H1 (cell line): ENCODE results near the gene PREB. TPM values are rescaled to one million over a fixed set of nuclear protein-coding genes. Genes with fewer than 3 reads are reported as not detected.

Experiments
- CTCF ChIA-PET: fragments of 300-600 bp; sonication (Branson Sonifier 250); formaldehyde crosslinking; loops from one replicate; lab custom pipeline; 2021; ENCODE audit not compliant: partially characterized antibody; lab: Charles Lee
- POLR2A ChIA-PET: fragments of 300-600 bp; sonication (Branson Sonifier 250); formaldehyde crosslinking; loops from one replicate; lab custom pipeline; 2021; ENCODE audit warnings: inconsistent platforms; ENCODE audit not compliant: partially characterized antibody; lab: Charles Lee
- DNase-seq, 2 experiments: peaks; one replicate each; pipeline versions ENCODE4 v3.0.0 to v3.0.0-alpha.2; 2010 to 2022; ENCODE audit warnings: low spot score in 2 of 2, low read depth in 1 of 2, mixed read lengths in 1 of 2
- FAIRE-seq: peaks from 2 replicates; lab custom pipeline; 2011; peaks lifted over from hg19 to GRCh38; lab: Jason Lieb, UNC
- H2AFZ ChIP-seq: 2 replicates; pipeline ENCODE4 v1.8.1; 2012; ENCODE audit warnings: low read length, inconsistent platforms
- H2AK5ac ChIP-seq: 2 replicates; pipeline ENCODE4 v1.6.1; 2013; ENCODE audit warnings: low read depth, low read length
- H2BK120ac ChIP-seq: replicated peaks from 2 replicates; pipeline ENCODE3; 2013; ENCODE audit warnings: low read depth, low read length, inconsistent platforms
- H2BK12ac ChIP-seq: 2 replicates; pipeline ENCODE4 v1.6.1; 2013; ENCODE audit warnings: low read depth, low read length
- H2BK15ac ChIP-seq: 2 replicates; pipeline ENCODE4 v1.6.1; 2013; ENCODE audit warnings: low read length
- H2BK20ac ChIP-seq: 2 replicates; pipeline ENCODE4 v1.6.1; 2013; ENCODE audit warnings: low read length
- H2BK5ac ChIP-seq: 2 replicates; pipeline ENCODE4 v1.6.1; 2013; ENCODE audit warnings: low read depth, low read length
- H3K14ac ChIP-seq: 2 replicates; pipeline ENCODE4 v1.6.1; 2013; ENCODE audit warnings: inconsistent platforms; ENCODE audit not compliant: insufficient read length
- H3K18ac ChIP-seq: 2 replicates; pipeline ENCODE4 v1.6.1; 2013; ENCODE audit warnings: low read length; ENCODE audit errors: extremely low read depth
- H3K23ac ChIP-seq: 2 replicates; pipeline ENCODE4 v1.6.1; 2013; ENCODE audit warnings: inconsistent platforms; ENCODE audit not compliant: insufficient read length
- H3K23me2 ChIP-seq: 2 replicates; pipeline ENCODE4 v1.6.1; 2013; ENCODE audit warnings: low read depth, low read length
- H3K27ac ChIP-seq: 2 replicates; pipeline ENCODE4 v1.6.1; 2011; ENCODE audit warnings: low read depth, low read length, inconsistent platforms
- H3K27me3 ChIP-seq, 4 experiments: replicated peaks in 1 of 4; 1 replicate in 1 of 4; 2 replicates in 3 of 4; pipeline versions ENCODE4 v1.6.1 to v1.8.1; 2011 to 2013; ENCODE audit warnings: low read length in 3 of 4, mild to moderate bottlenecking in 3 of 4, inconsistent platforms in 2 of 4, mixed read lengths in 2 of 4, moderate library complexity in 1 of 4; ENCODE audit not compliant: control insufficient read depth in 3 of 4, insufficient read depth in 3 of 4; ENCODE audit errors: extremely low read depth in 1 of 4
- H3K36me3 ChIP-seq, 4 experiments: 2 replicates each; pipeline versions ENCODE4 v1.6.1 to v1.8.1; 2011 to 2013; ENCODE audit warnings: mild to moderate bottlenecking in 4 of 4, low read length in 3 of 4, moderate library complexity in 2 of 4, control low read depth in 1 of 4, inconsistent platforms in 1 of 4; ENCODE audit not compliant: insufficient read depth in 4 of 4, control insufficient read depth in 2 of 4
- H3K4ac ChIP-seq: replicated peaks from 2 replicates; pipeline ENCODE3; 2013; ENCODE audit warnings: low read length, low read depth, mixed read lengths, inconsistent platforms; ENCODE audit not compliant: insufficient read length
- H3K4me1 ChIP-seq, 4 experiments: replicated peaks in 1 of 4; 1 replicate in 1 of 4; 2 replicates in 3 of 4; pipeline versions ENCODE4 v1.6.1 to v1.8.1; 2011 to 2013; ENCODE audit warnings: low read length in 3 of 4, inconsistent platforms in 2 of 4, mixed read lengths in 1 of 4; ENCODE audit not compliant: insufficient read depth in 4 of 4, control insufficient read depth in 3 of 4
- H3K4me2 ChIP-seq, 2 experiments: 2 replicates each; pipeline versions ENCODE4 v1.6.1 to v1.8.1; 2011 to 2013; ENCODE audit warnings: low read depth in 2 of 2, low read length in 2 of 2, control low read depth in 1 of 2, inconsistent platforms in 1 of 2, mild to moderate bottlenecking in 1 of 2; ENCODE audit not compliant: insufficient read depth in 1 of 2
- H3K4me3 ChIP-seq, 4 experiments: fragments of 200-600, 300-600 bp in 1 of 4; sonication (generic), shearing (Covaris generic), sonication (Bioruptor Twin) in 1 of 4; 2 replicates each; pipeline versions ENCODE4 v1.5.1 to v1.8.1; 2011 to 2016; ENCODE audit warnings: low read length in 4 of 4, low read depth in 3 of 4, control low read depth in 2 of 4, inconsistent platforms in 2 of 4, mild to moderate bottlenecking in 2 of 4, mixed read lengths in 1 of 4, moderate library complexity in 1 of 4; ENCODE audit not compliant: insufficient read depth in 2 of 4; ENCODE audit errors: extremely low read depth in 1 of 4
- H3K56ac ChIP-seq: replicated peaks from 2 replicates; pipeline ENCODE3; 2013; ENCODE audit warnings: low read depth, mild to moderate bottlenecking, mixed read lengths, low read length, inconsistent platforms; ENCODE audit not compliant: insufficient read length
- H3K79me1 ChIP-seq: 2 replicates; pipeline ENCODE4 v1.6.1; 2013; ENCODE audit warnings: low read depth, low read length, control low read depth
- H3K79me2 ChIP-seq, 2 experiments: 2 replicates each; pipeline versions ENCODE4 v1.6.1 to v1.8.1; 2012 to 2013; ENCODE audit warnings: low read length in 2 of 2, mild to moderate bottlenecking in 2 of 2, inconsistent platforms in 1 of 2; ENCODE audit not compliant: insufficient read depth in 2 of 2, control insufficient read depth in 1 of 2
- H3K9ac ChIP-seq, 4 experiments: replicated peaks in 1 of 4; 1 replicate in 1 of 4; 2 replicates in 3 of 4; pipeline versions ENCODE4 v1.6.1 to v1.8.1; 2011 to 2013; ENCODE audit warnings: low read depth in 3 of 4, low read length in 3 of 4, control low read depth in 2 of 4, mild to moderate bottlenecking in 2 of 4, moderate library complexity in 2 of 4, inconsistent platforms in 1 of 4; ENCODE audit errors: extremely low read depth in 1 of 4
- H3K9me3 ChIP-seq, 2 experiments: 2 replicates each; pipeline versions ENCODE4 v1.6.1 to v1.8.1; 2012 to 2013; ENCODE audit warnings: mild to moderate bottlenecking in 2 of 2, moderate library complexity in 2 of 2, control low read depth in 1 of 2, inconsistent platforms in 1 of 2, low read depth in 1 of 2, low read length in 1 of 2, mixed read lengths in 1 of 2; ENCODE audit not compliant: insufficient read depth in 2 of 2
- H4K20me1 ChIP-seq, 2 experiments: replicated peaks in 1 of 2; 2 replicates each; pipeline versions ENCODE3 to v1.8.1; 2011 to 2013; ENCODE audit warnings: inconsistent platforms in 2 of 2, low read length in 2 of 2, mild to moderate bottlenecking in 1 of 2; ENCODE audit not compliant: insufficient read depth in 2 of 2, control insufficient read depth in 1 of 2
- H4K5ac ChIP-seq: 2 replicates; pipeline ENCODE4 v1.6.1; 2013; ENCODE audit warnings: low read length, low read depth, mixed read lengths, inconsistent platforms; ENCODE audit not compliant: insufficient read length
- H4K8ac ChIP-seq: 2 replicates; pipeline ENCODE4 v1.8.0; 2013; ENCODE audit warnings: mild to moderate bottlenecking, moderate library complexity, low read length, inconsistent platforms; ENCODE audit not compliant: insufficient read depth; ENCODE audit errors: extremely low read depth
- H4K91ac ChIP-seq: replicated peaks from 2 replicates; pipeline ENCODE3; 2013; ENCODE audit warnings: low read length, mixed read lengths, inconsistent platforms; ENCODE audit not compliant: insufficient read length
- E2F6 ChIP-seq: IDR thresholded peaks from 2 replicates; pipeline ENCODE4 v1.6.1; 2012; ENCODE audit warnings: inconsistent platforms
- POU5F1 ChIP-seq: IDR thresholded peaks from 2 replicates; pipeline ENCODE4 v1.6.1; 2011; ENCODE audit warnings: low read depth, mild to moderate bottlenecking, low read length, moderate library complexity
- RBBP5 ChIP-seq: IDR thresholded peaks from 2 replicates; pipeline ENCODE4 v1.7.1; 2012; ENCODE audit warnings: low read depth, mild to moderate bottlenecking, inconsistent platforms, low read length, moderate library complexity, borderline replicate concordance
- whole genome bisulfite sequencing, 2 experiments: shearing (Covaris generic) in 1 of 2; methylation state at CpG; one replicate each; pipeline versions ENCODE4 v1.1.6 to v1.1.7; 2013 to 2015; ENCODE audit warnings: low lambda C conversion rate in 2 of 2, mixed read lengths in 2 of 2, inconsistent platforms in 1 of 2, low coverage in 1 of 2, missing lambda C conversion rate in 1 of 2; ENCODE audit not compliant: insufficient replicate concordance in 2 of 2, insufficient coverage in 1 of 2, insufficient read length in 1 of 2; ENCODE audit errors: extremely low coverage in 1 of 2, missing lambda C conversion rate in 1 of 2; 5-methylcytosine and 5-hydroxymethylcytosine counted together
- polyA plus RNA-seq, 7 experiments: library from polyadenylated mRNA; depleted of rRNA in 3 of 7; stranded (reverse) in 5 of 7; unstranded in 2 of 7; fragments of >200 nt in 5 of 7; fragments of 200-250 nt in 2 of 7; gene quantifications; 1 replicate in 5 of 7; 2 replicates in 1 of 7; 4 replicates in 1 of 7; pipeline versions ENCODE4 v1.2.1 to v1.2.3, GENCODE V29; 2011 to 2013; ENCODE audit warnings: missing spikeins in 2 of 7, mixed read lengths in 2 of 7
- total RNA-seq: library from RNA; stranded (reverse); fragmentation: NEBNext Ultra II Directional; extraction: Animal tissue kit (Norgen Biotek cat#: 25700); gene quantifications from 2 replicates; pipeline ENCODE4 v1.2.1, GENCODE V29; 2021

PREB gene
- total and polyA plus RNA-seq, 2 of the 8 experiments (the other 6 are each of a cell fraction or from before 2014, with no cell fraction given): 54.1 to 72.2 TPM

- no peaks in the 10 kb centered on the region for H3K79me2 ChIP-seq
- H2BK5ac ChIP-seq: no peak overlapping the region
- peaks cover 0 to 2% (median under 1%) of the 10 kb centered on the region in 4 experiments; a peak in 2 of 7 replicates for H3K4me1 ChIP-seq
- H4K5ac ChIP-seq: peak overlapping the region; percentile 63
- H4K20me1 ChIP-seq: peaks cover 0 to 6% of the 10 kb centered on the region in 2 experiments
- peak overlapping the region; percentile 55; the same call in 1 of the 2 replicates for H2BK20ac ChIP-seq
- H3K14ac ChIP-seq: no peak overlapping the region
- H3K23ac ChIP-seq: no peak overlapping the region
- H3K56ac ChIP-seq: no peak overlapping the region
- H3K23me2 ChIP-seq: no peaks in the 10 kb centered on the region
- no peak overlapping the region for H2BK120ac ChIP-seq
- ChIA-PET POLR2A (interaction anchor here (1.1 to 1.8 kb wide), 7 partner anchors 9 to 138 kb away, joined by 3 to 5 read pairs (median 4); partner anchors contain the start of genes ABHD1, ATRAID, CAD and SLC5A6), CTCF (interaction anchor here (0.7 to 12.7 kb wide), 19 partner anchors 9 to 207 kb away, joined by 3 to 120 read pairs (median 5); partner anchors contain the start of genes KHK, PREB, TMEM214 and TRIM54)
- H3K27ac ChIP-seq: no peak overlapping the region
- H4K8ac ChIP-seq: 0 out of 2 replicates have a peak overlapping the region, but pooled peaks have one; percentile 6
- 0 out of 2 replicates have a peak overlapping the region, but pooled peaks have one; percentile 80 for H3K18ac ChIP-seq
- H2AK5ac ChIP-seq: no peak overlapping the region
- 0 out of 2 replicates have a peak overlapping the region, but pooled peaks have one; percentile 14 for H2BK12ac ChIP-seq
- H3K79me1 ChIP-seq: no peaks in the 10 kb centered on the region; the same call in 1 of the 2 replicates
- H3K36me3 ChIP-seq: no peaks in the 10 kb centered on the region
- H3K4me2 ChIP-seq: peak overlapping the region; percentile 61 to 70
- H2BK15ac ChIP-seq: peak overlapping the region; percentile 75; the same call in 1 of the 2 replicates
- peak in 1 of 2 experiments; percentile 81 for DNase-seq
- H3K9ac ChIP-seq: no peak overlapping the region
- H3K4ac ChIP-seq: no peak overlapping the region
- H3K4me3 ChIP-seq: peak overlapping the region; percentile 14 to 53 (median 40); a peak in 5 of 8 replicates
- H4K91ac ChIP-seq: no peak overlapping the region
- peak; percentile 32 for FAIRE-seq
- no peaks in the 10 kb centered on the region for H3K27me3 ChIP-seq
- H3K9me3 ChIP-seq: no peaks in the 10 kb centered on the region
- 34% methylated on average over 18 of the region's 18 CpGs; no CpG with 5 or more reads in 1 of the 2 experiments for WGBS, 2 experiments
- peak overlapping the region; percentile 80 for H2AFZ ChIP-seq
- TF ChIP-seq E2F6 (no peak), RBBP5 (no peak), POU5F1 (no peak)
Measured at GRCh38 chr2:27095745-27096651, 38.4 kb downstream of the PREB start.
